A549 (cell line): ENCODE data around the gene TRIM25. TPM values are rescaled to one million over a fixed set of nuclear protein-coding genes. Genes with fewer than 3 reads are reported as not detected.

Source experiments
- ATAC-seq, 2 experiments: fragments of 200-7000 bp in 1 of 2; fragments of >200 bp in 1 of 2; cut with Nextera tagmentation in 1 of 2; cut with Tn5 transposase in 1 of 2; 3 replicates each; pipeline versions ENCODE4 v1.8.0 to v1.9.1; 2018 to 2020; ENCODE audit warnings: mild to moderate bottlenecking in 1 of 2, moderate library complexity in 1 of 2
- CTCF ChIA-PET: fragments of 300-600 bp; sonication (Branson Sonifier 250); formaldehyde crosslinking; extraction: SDS; loops from one replicate; lab custom pipeline; 2021; ENCODE audit warnings: antibody characterized with exemption, inconsistent platforms; lab: Yijun Ruan, JAX
- POLR2A ChIA-PET: fragments of 350-600 bp; formaldehyde crosslinking; extraction: SDS; loops from one replicate; lab custom pipeline; 2021; ENCODE audit warnings: antibody characterized with exemption, inconsistent platforms; lab: Yijun Ruan, JAX
- DNase-seq, 2 experiments: peaks; one replicate each; pipeline versions ENCODE4 v3.0.0 to v3.0.0-alpha.2; 2011 to 2016; ENCODE audit warnings: low read depth in 1 of 2, low spot score in 1 of 2
- FAIRE-seq: peaks from 2 replicates; lab custom pipeline; 2011; peaks lifted over from hg19 to GRCh38; lab: Jason Lieb, UNC
- H3K27ac ChIP-seq, 2 experiments: fragments of >200 bp; sonication (Bioruptor Twin); formaldehyde crosslinking; 3 replicates each; pipeline ENCODE4 v1.5.1; 2016 to 2017
- H3K4me1 ChIP-seq: fragments of >200 bp; sonication (Bioruptor Twin); formaldehyde crosslinking; 3 replicates; pipeline ENCODE4 v1.6.1; 2016
- H3K4me2 ChIP-seq: fragments of >200 bp; sonication (Bioruptor Twin); formaldehyde crosslinking; 3 replicates; pipeline ENCODE4 v1.6.1; 2016
- H3K4me3 ChIP-seq: fragments of >200 bp; sonication (Bioruptor Twin); formaldehyde crosslinking; 3 replicates; pipeline ENCODE4 v1.5.1; 2016
- H3K9me3 ChIP-seq: fragments of >200 bp; sonication (Bioruptor Twin); formaldehyde crosslinking; 3 replicates; pipeline ENCODE4 v1.6.1; 2016
- BHLHE40 ChIP-seq: IDR thresholded peaks from 2 replicates; pipeline ENCODE4 v1.6.1; 2012; ENCODE audit warnings: low read depth, low read length, inconsistent platforms
- CHD4 ChIP-seq: fragments of 200-600 bp; sonication (generic); IDR thresholded peaks from 2 replicates; pipeline ENCODE4 v1.6.1; 2016; ENCODE audit warnings: antibody characterized with exemption, mild to moderate bottlenecking, borderline replicate concordance
- FOSB ChIP-seq: fragments of 250-450 bp; sonication (Bioruptor Pico); IDR thresholded peaks from 2 replicates; pipeline ENCODE4 v1.5.0; 2020; ENCODE audit warnings: mild to moderate bottlenecking, moderate library complexity
- FOSL2 ChIP-seq, 2 experiments: fragments of 450-650 bp in 1 of 2; fragments of >200 bp in 1 of 2; sonication (Bioruptor Twin) in 1 of 2; formaldehyde crosslinking; IDR thresholded peaks; 2 replicates each; pipeline versions ENCODE4 v1.5.0 to v1.6.1; 2016 to 2020; ENCODE audit warnings: mild to moderate bottlenecking in 1 of 2, moderate library complexity in 1 of 2
- FOXS1 ChIP-seq: fragments of 250-450 bp; sonication (Bioruptor Pico); IDR thresholded peaks from 2 replicates; pipeline ENCODE4 v1.5.0; 2020; ENCODE audit warnings: mild to moderate bottlenecking, moderate library complexity
- HDAC2 ChIP-seq: fragments of 200-600 bp; sonication (generic); IDR thresholded peaks from 2 replicates; pipeline ENCODE4 v1.6.1; 2016
- HOXB13 ChIP-seq: fragments of 250-450 bp; sonication (Bioruptor Pico); IDR thresholded peaks from 2 replicates; pipeline ENCODE4 v1.5.0; 2020; ENCODE audit warnings: low read depth, mild to moderate bottlenecking, moderate library complexity
- HOXB5 ChIP-seq: fragments of 250-450 bp; sonication (Bioruptor Pico); IDR thresholded peaks from 2 replicates; pipeline ENCODE4 v1.5.0; 2020; ENCODE audit warnings: mild to moderate bottlenecking, moderate library complexity
- KDM5A ChIP-seq: fragments of 200-600 bp; sonication (generic); IDR thresholded peaks from 2 replicates; pipeline ENCODE4 v1.6.1; 2016; ENCODE audit warnings: antibody characterized with exemption, mild to moderate bottlenecking
- MYC ChIP-seq: IDR thresholded peaks from 2 replicates; pipeline ENCODE4 v1.6.1; 2012; ENCODE audit warnings: mild to moderate bottlenecking, inconsistent platforms, low read length, improper control_type of control experiment, borderline replicate concordance
- NR3C1 ChIP-seq: fragments of >200 bp; sonication (Bioruptor Twin); formaldehyde crosslinking; IDR thresholded peaks from 3 replicates; pipeline ENCODE4 v1.6.1; 2017
- POLR2A ChIP-seq: IDR thresholded peaks from 2 replicates; pipeline ENCODE4 v1.6.1; 2012; ENCODE audit warnings: mild to moderate bottlenecking, low read length
- RAD21 ChIP-seq, 2 experiments: fragments of >200 bp in 1 of 2; sonication (Bioruptor Twin) in 1 of 2; formaldehyde crosslinking in 1 of 2; IDR thresholded peaks in 1 of 2; conservative IDR thresholded peaks in 1 of 2; 2 replicates in 1 of 2; 3 replicates in 1 of 2; pipeline ENCODE4 v1.6.1; 2012 to 2018; ENCODE audit warnings: inconsistent platforms in 1 of 2
- RARB ChIP-seq: fragments of 250-450 bp; sonication (Bioruptor Pico); IDR thresholded peaks from 2 replicates; pipeline ENCODE4 v1.8.0; 2021; ENCODE audit warnings: mild to moderate bottlenecking, moderate library complexity
- RCOR1 ChIP-seq: fragments of 150-350 bp; IDR thresholded peaks from 2 replicates; pipeline ENCODE4 v1.6.1; 2014; ENCODE audit warnings: antibody characterized with exemption, low read length, low read depth
- RFX5 ChIP-seq: fragments of 450-650 bp; IDR thresholded peaks from 2 replicates; pipeline ENCODE4 v1.7.1; 2014; ENCODE audit warnings: antibody characterized with exemption, mild to moderate bottlenecking, moderate library complexity
- RNF2 ChIP-seq: fragments of 200-600 bp; sonication (generic); IDR thresholded peaks from 2 replicates; pipeline ENCODE4 v1.6.1; 2016; ENCODE audit warnings: low read depth, mild to moderate bottlenecking, antibody characterized with exemption, moderate library complexity, borderline replicate concordance
- TP53 ChIP-seq: fragments of 250-450 bp; sonication (Bioruptor Pico); IDR thresholded peaks from 2 replicates; pipeline ENCODE4 v1.5.0; 2021; ENCODE audit warnings: mild to moderate bottlenecking, moderate library complexity
- ZC3H11A ChIP-seq: fragments of 450-650 bp; IDR thresholded peaks from 2 replicates; pipeline ENCODE4 v1.6.1; 2014; ENCODE audit warnings: antibody characterized with exemption, mild to moderate bottlenecking
- ZFP36 ChIP-seq: fragments of 450-650 bp; IDR thresholded peaks from 2 replicates; pipeline ENCODE4 v1.6.1; 2014; ENCODE audit warnings: borderline replicate concordance; ENCODE audit not compliant: partially characterized antibody
- ZSCAN20 ChIP-seq: fragments of 250-450 bp; sonication (Bioruptor Pico); IDR thresholded peaks from 2 replicates; pipeline ENCODE4 v1.8.0; 2022; ENCODE audit warnings: mild to moderate bottlenecking, moderate library complexity
- WGBS: methylation state at CpG from one replicate; pipeline ENCODE4 v1.1.6; 2017; ENCODE audit errors: missing lambda C conversion rate; 5-methylcytosine and 5-hydroxymethylcytosine counted together
- polyA plus RNA-seq, 4 experiments: library from polyadenylated mRNA; depleted of rRNA in 3 of 4; stranded (reverse); fragments of >200 nt; fragmentation: RNase III in 1 of 4; extraction: RNeasy Plus Mini Kit Qiagen cat#74134 plus additional on column Dnase treatment in 1 of 4; gene quantifications; 2 replicates in 3 of 4; 3 replicates in 1 of 4; pipeline ENCODE4 v1.2.3, GENCODE V29; 2011 to 2017
- TF ChIP-seq, protein P1 (sequence below): IDR thresholded peaks from 2 replicates; pipeline ENCODE4 v1.6.1; 2012
- TF ChIP-seq, protein P2 (sequence below): fragments of >200 bp; sonication (Bioruptor Twin); formaldehyde crosslinking; IDR thresholded peaks from 3 replicates; pipeline ENCODE4 v1.5.1; 2016
- TF ChIP-seq, protein P3 (sequence below): fragments of 450-650 bp; IDR thresholded peaks from 2 replicates; pipeline ENCODE4 v1.6.1; 2014; ENCODE audit warnings: antibody characterized with exemption
- TF ChIP-seq, protein P4 (sequence below): fragments of 250-450 bp; sonication (Bioruptor Pico); IDR thresholded peaks from 2 replicates; pipeline ENCODE4 v1.5.0; 2021; ENCODE audit warnings: mild to moderate bottlenecking, moderate library complexity, borderline replicate concordance
- TF ChIP-seq, protein P5 (sequence below): IDR thresholded peaks from 2 replicates; pipeline ENCODE4 v1.6.1; 2012
- TF ChIP-seq, protein P6 (sequence below): fragments of 150-350 bp; IDR thresholded peaks from 2 replicates; pipeline ENCODE4 v1.6.1; 2014; ENCODE audit warnings: low read depth, mild to moderate bottlenecking, low read length

The TRIM25 gene
- polyA plus RNA-seq, 2 of the 4 experiments (the other 2 are of a cell fraction), result 38.3 to 65.4 TPM

DNA sequence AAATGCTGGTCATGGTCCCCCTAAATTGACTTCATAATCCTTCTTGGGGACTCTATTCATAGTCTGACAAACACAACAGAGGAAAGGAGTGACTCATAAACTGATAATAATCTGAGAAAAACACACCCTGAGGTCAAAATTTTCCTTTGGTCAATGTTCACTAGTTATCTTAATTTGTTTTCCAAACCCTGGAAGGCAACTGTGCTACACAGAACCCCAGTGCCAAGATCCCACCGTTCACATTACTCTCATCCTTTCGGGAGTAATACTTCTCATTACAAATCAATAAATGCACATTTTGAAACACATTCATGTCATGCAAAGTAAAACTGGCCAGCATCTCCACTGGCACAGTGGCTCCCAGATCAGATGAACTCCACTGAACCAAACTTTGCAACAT lies 23.8 kb upstream of the TRIM25 start:
- ChIA-PET POLR2A (no interaction called here), CTCF (interaction anchor here (1.2 to 2.6 kb wide), 2 partner anchors 118 to 119 kb away, joined by 10 to 36 read pairs; no protein-coding TSS in a partner anchor)
- Histone ChIP-seq H3K27ac (no peak overlapping the region), H3K4me3 (no peak overlapping the region), H3K4me2 (no peak overlapping the region), H3K9me3 (no peaks in the 10 kb centered on the region), H3K4me1 (no peaks in the 10 kb centered on the region)
- no peak for TF ChIP-seq RAD21 (conservative IDR thresholded peaks at IDR 0.05 in 1 of 2, IDR thresholded peaks at IDR 0.05 in 1 of 2)
- TF ChIP-seq, protein P1, sequence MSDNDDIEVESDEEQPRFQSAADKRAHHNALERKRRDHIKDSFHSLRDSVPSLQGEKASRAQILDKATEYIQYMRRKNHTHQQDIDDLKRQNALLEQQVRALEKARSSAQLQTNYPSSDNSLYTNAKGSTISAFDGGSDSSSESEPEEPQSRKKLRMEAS, result no peak
- TF ChIP-seq, protein P2, sequence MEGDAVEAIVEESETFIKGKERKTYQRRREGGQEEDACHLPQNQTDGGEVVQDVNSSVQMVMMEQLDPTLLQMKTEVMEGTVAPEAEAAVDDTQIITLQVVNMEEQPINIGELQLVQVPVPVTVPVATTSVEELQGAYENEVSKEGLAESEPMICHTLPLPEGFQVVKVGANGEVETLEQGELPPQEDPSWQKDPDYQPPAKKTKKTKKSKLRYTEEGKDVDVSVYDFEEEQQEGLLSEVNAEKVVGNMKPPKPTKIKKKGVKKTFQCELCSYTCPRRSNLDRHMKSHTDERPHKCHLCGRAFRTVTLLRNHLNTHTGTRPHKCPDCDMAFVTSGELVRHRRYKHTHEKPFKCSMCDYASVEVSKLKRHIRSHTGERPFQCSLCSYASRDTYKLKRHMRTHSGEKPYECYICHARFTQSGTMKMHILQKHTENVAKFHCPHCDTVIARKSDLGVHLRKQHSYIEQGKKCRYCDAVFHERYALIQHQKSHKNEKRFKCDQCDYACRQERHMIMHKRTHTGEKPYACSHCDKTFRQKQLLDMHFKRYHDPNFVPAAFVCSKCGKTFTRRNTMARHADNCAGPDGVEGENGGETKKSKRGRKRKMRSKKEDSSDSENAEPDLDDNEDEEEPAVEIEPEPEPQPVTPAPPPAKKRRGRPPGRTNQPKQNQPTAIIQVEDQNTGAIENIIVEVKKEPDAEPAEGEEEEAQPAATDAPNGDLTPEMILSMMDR, result no peak
- no peak for TF ChIP-seq ZC3H11A
- no peak for TF ChIP-seq NR3C1
- TF ChIP-seq RCOR1, result no peak
- no peak for TF ChIP-seq FOSL2 (IDR thresholded peaks at IDR 0.05)
- TF ChIP-seq FOSL2 (CRISPR knock-in tag; IDR thresholded peaks at IDR 0.05), result peak; percentile 23; the same call in 1 of the 2 replicates
- DNase-seq (no peak), FAIRE-seq (no peak), ATAC-seq (no peak)
- WGBS, result 90% methylated on average over 2 of the region's 2 CpGs

DNA sequence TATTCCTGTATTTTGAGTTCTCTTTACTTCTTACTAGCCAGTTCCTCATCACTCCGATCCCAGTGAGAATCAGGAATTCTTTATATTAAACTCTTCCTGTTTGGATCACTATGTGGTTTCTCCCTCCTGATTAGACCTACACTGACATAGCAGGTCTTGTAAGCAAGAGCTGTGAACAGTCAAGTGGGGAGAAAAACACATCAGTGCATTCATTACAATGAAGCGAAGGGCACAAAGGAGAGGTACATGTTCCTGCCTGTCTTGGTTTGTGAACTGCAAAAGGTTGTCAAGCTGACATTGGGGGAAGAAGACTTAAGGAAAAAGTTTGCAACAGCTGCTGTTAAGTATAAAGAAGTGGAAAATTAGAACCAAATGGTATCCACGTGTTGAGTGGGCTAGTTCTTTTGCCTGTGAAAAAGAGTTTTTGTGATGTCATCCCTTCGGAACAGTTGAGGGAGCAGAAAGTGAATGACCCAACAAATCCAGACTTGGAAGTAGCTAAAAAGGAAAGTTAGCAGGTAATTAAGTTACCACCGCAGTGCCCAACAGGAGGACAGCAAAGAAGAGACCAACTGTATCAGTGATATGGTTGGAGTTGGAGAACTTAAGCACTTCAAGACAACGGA lies 23.0 kb upstream of the TRIM25 start:
- ATAC-seq, result no peak
- no peak for TF ChIP-seq RAD21 (conservative IDR thresholded peaks at IDR 0.05 in 1 of 2, IDR thresholded peaks at IDR 0.05 in 1 of 2)
- no peak for TF ChIP-seq ZSCAN20 (CRISPR knock-in tag)
- TF ChIP-seq KDM5A, result no peak
- no peak for TF ChIP-seq TP53
- no peak for TF ChIP-seq POLR2A
- no peak for TF ChIP-seq FOXS1 (CRISPR knock-in tag)
- TF ChIP-seq RNF2, result no peak
- TF ChIP-seq, protein P3, sequence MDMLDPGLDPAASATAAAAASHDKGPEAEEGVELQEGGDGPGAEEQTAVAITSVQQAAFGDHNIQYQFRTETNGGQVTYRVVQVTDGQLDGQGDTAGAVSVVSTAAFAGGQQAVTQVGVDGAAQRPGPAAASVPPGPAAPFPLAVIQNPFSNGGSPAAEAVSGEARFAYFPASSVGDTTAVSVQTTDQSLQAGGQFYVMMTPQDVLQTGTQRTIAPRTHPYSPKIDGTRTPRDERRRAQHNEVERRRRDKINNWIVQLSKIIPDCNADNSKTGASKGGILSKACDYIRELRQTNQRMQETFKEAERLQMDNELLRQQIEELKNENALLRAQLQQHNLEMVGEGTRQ, result no peak
- no peak for TF ChIP-seq BHLHE40
- H3K4me3 ChIP-seq, result no peak overlapping the region
- H3K9me3 ChIP-seq, result no peaks in the 10 kb centered on the region
- H3K27ac ChIP-seq, result no peak overlapping the region
- H3K4me2 ChIP-seq, result no peak overlapping the region
- no peak for DNase-seq
- FAIRE-seq, result no peak
- POLR2A ChIA-PET, result no interaction called here
- WGBS, result 89% methylated on average over 6 of the region's 6 CpGs
- CTCF ChIA-PET, result interaction anchor here (0.6 to 2.6 kb wide), 8 partner anchors 9 to 156 kb away, joined by 3 to 36 read pairs (median 3); partner anchors contain the start of gene TRIM25
- no peaks in the 10 kb centered on the region for H3K4me1 ChIP-seq

DNA sequence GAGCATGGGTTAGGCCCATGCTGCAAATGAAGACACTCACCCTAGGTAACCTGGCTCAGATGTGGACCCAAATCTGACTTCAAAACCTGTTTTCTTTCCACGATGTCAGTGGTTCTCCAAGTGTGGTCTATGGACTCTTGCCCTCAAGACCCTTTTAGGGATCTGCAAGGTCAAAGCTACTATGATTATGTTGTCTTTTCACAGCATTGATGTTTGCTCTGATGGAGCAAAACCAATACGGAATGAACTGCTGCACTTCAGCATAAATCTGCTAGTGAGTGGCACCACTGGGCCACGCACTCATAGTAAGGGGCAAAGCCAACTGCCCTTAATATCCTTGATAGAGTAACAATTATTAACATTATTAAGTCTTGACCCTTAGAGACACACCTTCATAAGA lies 21.6 kb upstream of the TRIM25 start:
- FAIRE-seq, result no peak
- Histone ChIP-seq H3K9me3 (0 out of 3 replicates have a peak, but pooled peaks cover under 1% of the 10 kb centered on the region), H3K4me1 (no peaks in the 10 kb centered on the region), H3K27ac (no peak overlapping the region), H3K4me3 (no peak overlapping the region), H3K4me2 (no peak overlapping the region)
- DNase-seq, result no peak
- POLR2A ChIA-PET, result no interaction called here
- CTCF ChIA-PET, result interaction anchor here (1.1 to 2.6 kb wide), 4 partner anchors 18 to 116 kb away, joined by 3 to 36 read pairs (median 4); partner anchors contain the start of gene TRIM25
- ATAC-seq, result no peak
- TF ChIP-seq, protein P4, sequence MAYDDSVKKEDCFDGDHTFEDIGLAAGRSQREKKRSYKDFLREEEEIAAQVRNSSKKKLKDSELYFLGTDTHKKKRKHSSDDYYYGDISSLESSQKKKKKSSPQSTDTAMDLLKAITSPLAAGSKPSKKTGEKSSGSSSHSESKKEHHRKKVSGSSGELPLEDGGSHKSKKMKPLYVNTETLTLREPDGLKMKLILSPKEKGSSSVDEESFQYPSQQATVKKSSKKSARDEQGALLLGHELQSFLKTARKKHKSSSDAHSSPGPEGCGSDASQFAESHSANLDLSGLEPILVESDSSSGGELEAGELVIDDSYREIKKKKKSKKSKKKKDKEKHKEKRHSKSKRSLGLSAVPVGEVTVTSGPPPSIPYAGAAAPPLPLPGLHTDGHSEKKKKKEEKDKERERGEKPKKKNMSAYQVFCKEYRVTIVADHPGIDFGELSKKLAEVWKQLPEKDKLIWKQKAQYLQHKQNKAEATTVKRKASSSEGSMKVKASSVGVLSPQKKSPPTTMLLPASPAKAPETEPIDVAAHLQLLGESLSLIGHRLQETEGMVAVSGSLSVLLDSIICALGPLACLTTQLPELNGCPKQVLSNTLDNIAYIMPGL, result no peak
- TF ChIP-seq HDAC2 (no peak), ZFP36 (no peak), CHD4 (no peak), HOXB13 (no peak), TP53 (no peak), KDM5A (no peak), RARB (CRISPR knock-in tag) (no peak), FOSB (CRISPR knock-in tag) (no peak), NR3C1 (no peak), HOXB5 (CRISPR knock-in tag) (no peak), RFX5 (no peak), MYC (no peak)
- TF ChIP-seq, protein P5, sequence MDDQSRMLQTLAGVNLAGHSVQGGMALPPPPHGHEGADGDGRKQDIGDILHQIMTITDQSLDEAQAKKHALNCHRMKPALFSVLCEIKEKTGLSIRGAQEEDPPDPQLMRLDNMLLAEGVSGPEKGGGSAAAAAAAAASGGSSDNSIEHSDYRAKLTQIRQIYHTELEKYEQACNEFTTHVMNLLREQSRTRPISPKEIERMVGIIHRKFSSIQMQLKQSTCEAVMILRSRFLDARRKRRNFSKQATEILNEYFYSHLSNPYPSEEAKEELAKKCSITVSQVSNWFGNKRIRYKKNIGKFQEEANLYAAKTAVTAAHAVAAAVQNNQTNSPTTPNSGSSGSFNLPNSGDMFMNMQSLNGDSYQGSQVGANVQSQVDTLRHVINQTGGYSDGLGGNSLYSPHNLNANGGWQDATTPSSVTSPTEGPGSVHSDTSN, result no peak
- TF ChIP-seq, protein P6, sequence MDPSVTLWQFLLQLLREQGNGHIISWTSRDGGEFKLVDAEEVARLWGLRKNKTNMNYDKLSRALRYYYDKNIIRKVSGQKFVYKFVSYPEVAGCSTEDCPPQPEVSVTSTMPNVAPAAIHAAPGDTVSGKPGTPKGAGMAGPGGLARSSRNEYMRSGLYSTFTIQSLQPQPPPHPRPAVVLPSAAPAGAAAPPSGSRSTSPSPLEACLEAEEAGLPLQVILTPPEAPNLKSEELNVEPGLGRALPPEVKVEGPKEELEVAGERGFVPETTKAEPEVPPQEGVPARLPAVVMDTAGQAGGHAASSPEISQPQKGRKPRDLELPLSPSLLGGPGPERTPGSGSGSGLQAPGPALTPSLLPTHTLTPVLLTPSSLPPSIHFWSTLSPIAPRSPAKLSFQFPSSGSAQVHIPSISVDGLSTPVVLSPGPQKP, result no peak
- 93% methylated on average over 3 of the region's 3 CpGs for WGBS
